Trophoblast cell (in vitro differentiated cells and primary cell): ENCODE results near the gene LEMD2.

Experiments
- DNase-seq, 2 donors: peaks; one replicate each; pipeline ENCODE4 v3.0.0-alpha.2; 2016
- H2AFZ ChIP-seq: 2 replicates; pipeline ENCODE4 v1.6.1; 2013; ENCODE audit warnings: low read length, moderate library complexity, mild to moderate bottlenecking; ENCODE audit not compliant: insufficient read depth, poor library complexity
- H2AK5ac ChIP-seq: 2 replicates; pipeline ENCODE4 v1.6.1; 2013; ENCODE audit warnings: mild to moderate bottlenecking, low read length
- H2BK120ac ChIP-seq: 2 replicates; pipeline ENCODE4 v1.6.1; 2013; ENCODE audit warnings: low read length, mild to moderate bottlenecking, moderate library complexity; ENCODE audit not compliant: insufficient read depth, poor library complexity
- H2BK12ac ChIP-seq: 2 replicates; pipeline ENCODE4 v1.6.1; 2013; ENCODE audit warnings: mild to moderate bottlenecking, low read length, moderate library complexity
- H2BK5ac ChIP-seq: 2 replicates; pipeline ENCODE4 v1.6.1; 2013; ENCODE audit warnings: low read length, low read depth, moderate library complexity, mild to moderate bottlenecking; ENCODE audit not compliant: poor library complexity
- H3K14ac ChIP-seq: 2 replicates; pipeline ENCODE4 v1.6.1; 2013; ENCODE audit warnings: mild to moderate bottlenecking, low read length
- H3K18ac ChIP-seq: 2 replicates; pipeline ENCODE4 v1.6.1; 2013; ENCODE audit warnings: mild to moderate bottlenecking, low read length
- H3K23ac ChIP-seq: 2 replicates; pipeline ENCODE4 v1.6.1; 2013; ENCODE audit warnings: low read length
- H3K27ac ChIP-seq: 2 replicates; pipeline ENCODE4 v1.5.1; 2013; ENCODE audit warnings: low read depth, mild to moderate bottlenecking, inconsistent platforms, low read length, moderate library complexity
- H3K27me3 ChIP-seq: 2 replicates; pipeline ENCODE4 v1.6.1; 2013; ENCODE audit warnings: inconsistent platforms, mild to moderate bottlenecking, low read length, moderate library complexity; ENCODE audit not compliant: insufficient read depth
- H3K36me3 ChIP-seq, 2 experiments: 1 replicate in 1 of 2; 2 replicates in 1 of 2; pipeline ENCODE4 v1.6.1; 2013; ENCODE audit warnings: low read length in 2 of 2, mild to moderate bottlenecking in 2 of 2, moderate library complexity in 1 of 2; ENCODE audit not compliant: insufficient read depth in 2 of 2, control insufficient read depth in 1 of 2
- H3K4ac ChIP-seq: 2 replicates; pipeline ENCODE4 v1.6.1; 2013; ENCODE audit warnings: low read depth, mild to moderate bottlenecking, low read length, moderate library complexity
- H3K4me1 ChIP-seq, 2 experiments: 1 replicate in 1 of 2; 2 replicates in 1 of 2; pipeline ENCODE4 v1.6.1; 2013; ENCODE audit warnings: low read length in 2 of 2, mild to moderate bottlenecking in 2 of 2, moderate library complexity in 1 of 2; ENCODE audit not compliant: insufficient read depth in 2 of 2, control insufficient read depth in 1 of 2
- H3K4me2 ChIP-seq: 2 replicates; pipeline ENCODE4 v1.6.1; 2013; ENCODE audit warnings: inconsistent platforms, mild to moderate bottlenecking, low read length, moderate library complexity
- H3K4me3 ChIP-seq: 2 replicates; pipeline ENCODE4 v1.5.1; 2013; ENCODE audit warnings: mild to moderate bottlenecking, low read depth, low read length, inconsistent platforms
- H3K79me1 ChIP-seq: one replicate; pipeline ENCODE4 v1.6.1; 2013; ENCODE audit warnings: low read length
- H3K79me2 ChIP-seq: 2 replicates; pipeline ENCODE4 v1.6.1; 2013; ENCODE audit warnings: low read length, mild to moderate bottlenecking; ENCODE audit not compliant: control insufficient read depth, insufficient read depth, poor library complexity
- H3K9ac ChIP-seq: 2 replicates; pipeline ENCODE4 v1.6.1; 2013; ENCODE audit warnings: mild to moderate bottlenecking, low read length
- H3K9me3 ChIP-seq: 2 replicates; pipeline ENCODE4 v1.6.1; 2013; ENCODE audit warnings: low read depth, mild to moderate bottlenecking, control low read depth, inconsistent platforms, low read length; ENCODE audit not compliant: insufficient read depth
- H4K12ac ChIP-seq: 2 replicates; pipeline ENCODE4 v1.6.1; 2013; ENCODE audit warnings: low read depth, mild to moderate bottlenecking, low read length, moderate library complexity
- H4K8ac ChIP-seq: 2 replicates; pipeline ENCODE4 v1.6.1; 2013; ENCODE audit warnings: low read depth, mild to moderate bottlenecking, low read length, moderate library complexity
- H4K91ac ChIP-seq: one replicate; pipeline ENCODE4 v1.6.1; 2013; ENCODE audit warnings: low read depth, mild to moderate bottlenecking, low read length, moderate library complexity
- WGBS: extraction: QIAGEN DNeasy Blood & Tissue Kit; methylation state at CpG from one replicate; pipeline ENCODE4 v1.1.7; 2013; ENCODE audit warnings: missing lambda C conversion rate; ENCODE audit not compliant: insufficient read length, insufficient coverage; ENCODE audit errors: extremely low coverage; 5-methylcytosine and 5-hydroxymethylcytosine counted together

Gene LEMD2

GRCh38 chr6:33826537-33826936, 37.6 kb upstream of the LEMD2 start:
- Histone ChIP-seq H3K18ac (no peak overlapping the region), H3K27ac (no peak overlapping the region)
- WGBS: no CpG with 5 or more reads among the region's 2 CpGs

GRCh38 chr6:33824461-33825154, 35.7 kb upstream of the LEMD2 start:
- Histone ChIP-seq H4K91ac (no peak overlapping the region), H4K12ac (no peak overlapping the region), H3K4me3 (no peak overlapping the region), H3K23ac (no peak overlapping the region), H2BK12ac (no peak overlapping the region), H3K27me3 (no peaks in the 10 kb centered on the region), H3K18ac (no peak overlapping the region), H3K9ac (no peak overlapping the region), H3K27ac (no peak overlapping the region), H2BK5ac (no peak overlapping the region), H2BK120ac (no peak overlapping the region), H3K79me1 (no peaks in the 10 kb centered on the region), H3K4me1 (no peaks in the 10 kb centered on the region), H3K14ac (no peak overlapping the region), H3K9me3 (no peaks in the 10 kb centered on the region), H3K79me2 (no peaks in the 10 kb centered on the region), H2AK5ac (no peak overlapping the region), H3K36me3 (no peaks in the 10 kb centered on the region), H4K8ac (no peak overlapping the region), H2AFZ (no peak overlapping the region), H3K4me2 (no peak overlapping the region), H3K4ac (no peak overlapping the region)
- no CpG with 5 or more reads among the region's 15 CpGs for whole genome bisulfite sequencing
- no peak for DNase-seq

More at GRCh38 chr6:33826537-33826936, 37.6 kb upstream of the LEMD2 start:
- no peak overlapping the region for H2BK120ac ChIP-seq
- H3K4me3 ChIP-seq: no peak overlapping the region
- no peak overlapping the region for H4K8ac ChIP-seq
- no peak overlapping the region for H3K4ac ChIP-seq
- H3K27me3 ChIP-seq: no peaks in the 10 kb centered on the region
- no peak for DNase-seq
- H3K23ac ChIP-seq: no peak overlapping the region
- no peaks in the 10 kb centered on the region for H3K79me2 ChIP-seq
- H3K14ac ChIP-seq: no peak overlapping the region
- no peaks in the 10 kb centered on the region for H3K79me1 ChIP-seq
- no peak overlapping the region for H2BK5ac ChIP-seq
- no peak overlapping the region for H3K9ac ChIP-seq
- H4K12ac ChIP-seq: no peak overlapping the region
- peaks cover 2% of the 10 kb centered on the region for H3K9me3 ChIP-seq
- no peak overlapping the region for H2AK5ac ChIP-seq
- no peak overlapping the region for H2BK12ac ChIP-seq
- H3K4me2 ChIP-seq: no peak overlapping the region
- H3K4me1 ChIP-seq: no peaks in the 10 kb centered on the region
- no peaks in the 10 kb centered on the region for H3K36me3 ChIP-seq
- no peak overlapping the region for H4K91ac ChIP-seq
- H2AFZ ChIP-seq: no peak overlapping the region

GRCh38 chr6:33823806-33824205, 34.9 kb upstream of the LEMD2 start:
- Histone ChIP-seq H4K12ac (no peak overlapping the region), H3K4ac (no peak overlapping the region), H2AK5ac (no peak overlapping the region), H3K18ac (no peak overlapping the region), H3K4me2 (no peak overlapping the region), H2BK5ac (no peak overlapping the region), H2BK12ac (no peak overlapping the region), H3K4me1 (no peaks in the 10 kb centered on the region), H3K27me3 (no peaks in the 10 kb centered on the region), H2BK120ac (no peak overlapping the region), H3K23ac (no peak overlapping the region), H4K91ac (no peak overlapping the region), H2AFZ (no peak overlapping the region), H3K36me3 (no peaks in the 10 kb centered on the region), H3K14ac (no peak overlapping the region), H3K79me1 (no peaks in the 10 kb centered on the region), H4K8ac (no peak overlapping the region), H3K9ac (no peak overlapping the region), H3K9me3 (no peaks in the 10 kb centered on the region), H3K79me2 (no peaks in the 10 kb centered on the region), H3K27ac (no peak overlapping the region), H3K4me3 (no peak overlapping the region)
- no peak for DNase-seq
- WGBS: no CpG with 5 or more reads among the region's 2 CpGs

- Histone ChIP-seq H2BK120ac (no peak overlapping the region), H4K91ac (no peak overlapping the region), H2AK5ac (no peak overlapping the region), H3K27me3 (no peaks in the 10 kb centered on the region), H3K4me1 (no peaks in the 10 kb centered on the region), H3K79me2 (no peaks in the 10 kb centered on the region), H3K9me3 (no peaks in the 10 kb centered on the region), H3K14ac (no peak overlapping the region), H3K4me2 (no peak overlapping the region), H3K9ac (no peak overlapping the region), H3K36me3 (no peaks in the 10 kb centered on the region), H4K8ac (no peak overlapping the region), H3K4ac (no peak overlapping the region), H3K27ac (no peak overlapping the region), H3K23ac (no peak overlapping the region), H2AFZ (no peak overlapping the region), H2BK12ac (no peak overlapping the region), H3K18ac (no peak overlapping the region), H3K4me3 (no peak overlapping the region), H3K79me1 (no peaks in the 10 kb centered on the region), H4K12ac (no peak overlapping the region), H2BK5ac (no peak overlapping the region)
- DNase-seq: no peak
- WGBS: no CpG with 5 or more reads among the region's 10 CpGs
Measured at GRCh38 chr6:33822575-33823395, 33.9 kb upstream of the LEMD2 start.
